ENCODE data around the gene C20orf173.
"Not testable (repeated sequence)": the region's sequence is repeated elsewhere in the genome, so short reads cannot be mapped to it uniquely, and the experiment has no call there.

The C20orf173 gene

GRCh38 chr20:35544941-35545340, 15.5 kb upstream of the C20orf173 start:
- not testable (repeated sequence) for DNase-seq

GRCh38 chr20:35544436-35544835, 15.0 kb upstream of the C20orf173 start:
- no peak for DNase-seq

GRCh38 chr20:35542990-35543389, 13.5 kb upstream of the C20orf173 start:
- DNase-seq = no peak

GRCh38 chr20:35541783-35542662, 12.6 kb upstream of the C20orf173 start, which contains the start of gene ERGIC3:
TSS of gene ERGIC3 (plus strand) at chr20:35542078. CDS start at chr20:35542098, 20 bp downstream.
- peak; percentile 93 for DNase-seq

- no peak for DNase-seq
These were observed 11.8 kb upstream of the C20orf173 start for GRCh38 chr20:35541118-35541782.

GRCh38 chr20:35539756-35540212, 10.3 kb upstream of the C20orf173 start:
- no peak for DNase-seq

GRCh38 chr20:35527122-35527769, 2.2 kb downstream of the C20orf173 start:
- no peak for DNase-seq

- DNase-seq = no peak
These were observed 3.8 kb downstream of the C20orf173 start for GRCh38 chr20:35525639-35526038.

- no peak for DNase-seq
These were observed 6.1 kb downstream of the C20orf173 start for GRCh38 chr20:35523298-35523888.

- DNase-seq = no peak
These were observed 10.5 kb downstream of the C20orf173 start for GRCh38 chr20:35518955-35519354.

GRCh38 chr20:35517767-35518166, 11.7 kb downstream of the C20orf173 start:
- not testable (repeated sequence) for DNase-seq

- no peak for DNase-seq
These were observed 12.3 kb downstream of the C20orf173 start for GRCh38 chr20:35517125-35517524.

- DNase-seq = no peak
These were observed 13.4 kb downstream of the C20orf173 start for GRCh38 chr20:35515949-35516645.

GRCh38 chr20:35515341-35515740, 14.1 kb downstream of the C20orf173 start:
- DNase-seq = no peak

- DNase-seq = no peak
These were observed 15.0 kb downstream of the C20orf173 start for GRCh38 chr20:35514371-35514932.

GRCh38 chr20:35511814-35512420, 17.5 kb downstream of the C20orf173 start:
- no peak for DNase-seq

GRCh38 chr20:35510951-35511735, 18.3 kb downstream of the C20orf173 start:
- no peak for DNase-seq

GRCh38 chr20:35508493-35509218, 20.8 kb downstream of the C20orf173 start:
- DNase-seq = no peak

GRCh38 chr20:35506872-35507638, 22.4 kb downstream of the C20orf173 start:
- no peak for DNase-seq
